GM12864 (cell line): ENCODE results near the gene TMED7.

ENCODE experiments used
- DNase-seq: peaks from one replicate; pipeline ENCODE4 v3.0.0-alpha.2; 2011; ENCODE audit warnings: low read depth
- H3K4me3 ChIP-seq: 2 replicates; pipeline ENCODE4 v1.5.1; 2011; ENCODE audit warnings: mild to moderate bottlenecking, low read depth, low read length, control low read depth
- TF ChIP-seq, protein P1 (sequence below): IDR thresholded peaks from 2 replicates; pipeline ENCODE4 v1.5.1; 2011; ENCODE audit warnings: low read depth, mild to moderate bottlenecking, moderate library complexity, low read length, control low read depth, inconsistent platforms; ENCODE audit errors: missing control alignments

Gene TMED7

DNA sequence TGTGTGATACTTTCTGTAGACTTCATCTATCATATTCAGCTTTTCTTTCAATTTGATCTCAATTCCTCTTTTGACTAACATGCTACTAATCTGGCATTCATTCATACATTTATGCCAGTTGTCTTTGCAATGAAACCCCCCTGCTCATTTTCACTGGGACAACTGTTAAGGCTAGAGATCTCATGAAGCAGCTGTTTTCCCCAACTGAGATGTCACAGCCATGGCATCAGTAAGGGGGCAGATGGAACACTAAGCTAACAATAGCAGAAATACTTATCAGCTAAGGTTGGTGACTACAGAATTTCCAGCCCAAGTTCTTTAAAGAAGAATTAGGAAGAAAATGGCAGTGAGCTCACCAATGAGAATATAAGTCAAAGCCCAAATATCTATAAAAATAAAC, 9.4 kb downstream of the TMED7 start:
- TF ChIP-seq, protein P1, sequence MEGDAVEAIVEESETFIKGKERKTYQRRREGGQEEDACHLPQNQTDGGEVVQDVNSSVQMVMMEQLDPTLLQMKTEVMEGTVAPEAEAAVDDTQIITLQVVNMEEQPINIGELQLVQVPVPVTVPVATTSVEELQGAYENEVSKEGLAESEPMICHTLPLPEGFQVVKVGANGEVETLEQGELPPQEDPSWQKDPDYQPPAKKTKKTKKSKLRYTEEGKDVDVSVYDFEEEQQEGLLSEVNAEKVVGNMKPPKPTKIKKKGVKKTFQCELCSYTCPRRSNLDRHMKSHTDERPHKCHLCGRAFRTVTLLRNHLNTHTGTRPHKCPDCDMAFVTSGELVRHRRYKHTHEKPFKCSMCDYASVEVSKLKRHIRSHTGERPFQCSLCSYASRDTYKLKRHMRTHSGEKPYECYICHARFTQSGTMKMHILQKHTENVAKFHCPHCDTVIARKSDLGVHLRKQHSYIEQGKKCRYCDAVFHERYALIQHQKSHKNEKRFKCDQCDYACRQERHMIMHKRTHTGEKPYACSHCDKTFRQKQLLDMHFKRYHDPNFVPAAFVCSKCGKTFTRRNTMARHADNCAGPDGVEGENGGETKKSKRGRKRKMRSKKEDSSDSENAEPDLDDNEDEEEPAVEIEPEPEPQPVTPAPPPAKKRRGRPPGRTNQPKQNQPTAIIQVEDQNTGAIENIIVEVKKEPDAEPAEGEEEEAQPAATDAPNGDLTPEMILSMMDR = no peak
- no peak overlapping the region for H3K4me3 ChIP-seq
- no peak for DNase-seq

DNA sequence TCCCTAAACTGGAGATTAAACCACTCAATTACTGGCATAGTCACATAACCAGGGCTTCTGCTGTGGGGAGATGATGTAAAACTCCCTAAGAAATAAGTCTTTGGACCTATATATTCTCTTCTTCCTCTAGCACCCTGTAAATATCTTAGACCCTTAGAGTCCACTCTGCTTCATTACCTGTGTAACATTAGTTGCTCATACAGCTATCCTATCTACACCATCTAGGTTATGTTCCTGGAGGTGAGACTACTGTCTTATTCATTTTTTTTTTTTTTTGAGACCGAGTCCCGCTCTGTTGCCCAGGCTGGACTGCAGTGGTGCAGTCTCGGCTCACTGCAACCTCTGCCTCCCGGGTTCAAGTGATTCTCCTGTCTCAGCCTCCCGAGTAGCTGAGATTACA, 14.0 kb downstream of the TMED7 start:
- H3K4me3 ChIP-seq = no peak overlapping the region
- no peak for DNase-seq
- TF ChIP-seq, protein P1 = no peak

DNA sequence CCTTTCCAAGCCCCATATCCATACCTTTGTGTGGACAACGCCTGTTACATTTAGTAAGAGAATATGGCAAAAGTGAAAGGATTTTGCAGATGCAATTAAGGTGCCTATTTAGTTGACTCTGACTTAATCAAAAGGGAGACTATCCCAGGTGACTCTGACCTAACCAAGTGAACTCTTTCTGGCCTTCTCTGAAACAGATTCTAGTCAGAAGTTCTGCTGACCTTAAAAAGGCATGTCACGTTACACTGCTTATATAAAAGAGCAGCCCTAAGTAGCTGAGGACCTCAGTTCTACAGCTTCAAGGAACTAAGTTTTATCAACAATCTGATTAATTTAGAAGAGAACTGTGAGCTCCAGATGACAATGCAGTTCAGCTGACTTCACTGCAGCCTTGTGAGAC, 17.9 kb downstream of the TMED7 start:
- TF ChIP-seq, protein P1 = no peak
- H3K4me3 ChIP-seq = no peak overlapping the region
- DNase-seq = no peak

DNA sequence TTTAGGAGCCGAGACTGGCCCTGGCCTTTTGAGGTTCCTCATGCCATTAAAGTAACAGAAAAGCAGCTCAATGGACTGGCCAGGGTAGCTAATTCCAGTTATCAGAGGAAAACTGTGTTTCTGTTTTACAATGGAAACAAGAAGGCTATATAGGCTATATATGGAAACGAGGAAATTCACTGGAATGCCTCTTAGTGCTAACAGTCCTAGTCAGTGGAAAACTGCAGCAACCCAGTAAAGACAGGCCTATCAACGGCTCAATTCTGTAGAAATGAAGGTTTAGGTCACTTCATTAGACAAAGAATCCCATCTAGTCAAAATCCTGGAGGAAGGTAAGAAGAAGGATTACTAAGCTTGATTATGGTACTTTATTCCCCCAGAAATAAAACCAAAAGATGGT, 20.4 kb downstream of the TMED7 start:
- TF ChIP-seq, protein P1 = no peak

DNA sequence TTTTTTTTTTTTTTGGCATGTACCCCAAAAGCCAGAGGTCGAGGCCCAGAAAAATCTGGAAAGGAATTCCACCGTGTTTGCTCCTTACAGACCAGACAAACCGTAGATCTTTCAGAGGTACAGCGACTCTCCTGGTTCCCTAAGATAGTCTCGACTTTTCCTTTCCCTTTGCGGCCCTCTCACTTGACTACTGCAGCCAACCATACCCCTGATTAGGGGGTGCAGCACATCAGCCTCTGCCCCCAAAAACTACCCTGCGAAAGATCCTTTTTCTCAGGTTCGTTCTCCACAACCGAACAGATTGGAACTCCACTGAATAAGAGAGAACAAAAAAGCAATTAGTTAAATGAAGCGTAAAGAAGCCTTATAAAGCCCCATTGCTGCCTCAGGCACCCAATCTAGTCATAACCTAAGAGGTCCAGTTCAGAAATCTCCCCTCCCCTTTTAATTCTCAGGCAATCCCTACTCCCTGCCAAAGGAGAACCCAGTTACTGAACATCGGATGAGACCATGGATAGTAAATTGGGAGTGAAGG, 23.2 kb downstream of the TMED7 start:
- TF ChIP-seq, protein P1 = no peak
- DNase-seq = no peak
- peak overlapping the region; percentile 87 for H3K4me3 ChIP-seq

More for the DNA sequence above, 20.4 kb downstream of the TMED7 start:
- no peak for DNase-seq
- no peak overlapping the region for H3K4me3 ChIP-seq

DNA sequence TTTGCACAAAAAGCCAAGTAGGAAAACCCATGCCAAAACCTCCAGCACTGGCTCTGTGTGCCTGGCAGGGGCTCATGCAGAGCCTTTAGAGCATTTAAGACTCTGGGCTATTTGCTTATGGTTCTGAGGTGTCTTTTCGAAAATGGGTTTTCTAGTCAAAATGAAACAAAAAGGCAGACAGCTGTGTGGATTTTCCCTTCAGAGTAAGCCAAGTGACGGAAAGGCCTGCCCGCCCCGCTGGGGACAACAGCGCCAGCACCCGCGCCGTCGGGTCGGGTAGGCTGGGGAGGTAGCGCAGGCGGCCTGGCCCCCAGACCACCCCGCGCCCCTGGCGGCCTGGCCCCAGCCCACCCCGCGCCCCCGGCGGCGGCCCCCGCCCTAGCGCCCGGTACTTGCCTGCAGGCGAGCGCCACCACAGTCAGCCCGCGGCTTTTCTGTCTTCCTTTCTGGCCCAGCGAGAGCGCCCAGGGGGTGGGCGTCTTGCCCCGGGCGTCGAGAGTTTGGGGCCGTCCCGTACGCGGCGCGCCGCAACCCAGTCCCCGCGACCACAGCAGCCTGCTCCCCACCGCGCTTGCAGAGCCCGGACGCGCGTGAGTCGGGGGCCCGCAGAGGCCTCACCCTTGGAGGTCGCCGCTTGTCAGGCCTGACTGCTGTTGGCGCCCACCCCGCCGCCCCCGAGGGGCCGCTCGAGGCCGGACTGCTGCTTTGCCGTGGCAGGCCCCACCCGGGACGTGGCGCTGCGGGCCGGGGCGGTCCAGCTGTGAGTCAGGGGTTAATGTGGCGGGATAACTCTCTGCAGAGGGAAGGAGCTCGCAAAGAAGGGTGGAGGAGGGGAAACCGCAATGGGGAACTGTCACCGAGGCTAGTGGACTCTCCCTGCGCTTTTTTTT, 23.9 kb downstream of the TMED7 start, which contains the start of gene TICAM2:
TICAM2 (minus strand) TSS at position 779 of the 890 bp plus-strand sequence. CDS start 21,223 bp downstream, outside the sequence.
- DNase-seq = peak; percentile 81
- TF ChIP-seq, protein P1 = peak; percentile 16
- peak within 1 kb of the TSS; percentile 87 for H3K4me3 ChIP-seq

DNA sequence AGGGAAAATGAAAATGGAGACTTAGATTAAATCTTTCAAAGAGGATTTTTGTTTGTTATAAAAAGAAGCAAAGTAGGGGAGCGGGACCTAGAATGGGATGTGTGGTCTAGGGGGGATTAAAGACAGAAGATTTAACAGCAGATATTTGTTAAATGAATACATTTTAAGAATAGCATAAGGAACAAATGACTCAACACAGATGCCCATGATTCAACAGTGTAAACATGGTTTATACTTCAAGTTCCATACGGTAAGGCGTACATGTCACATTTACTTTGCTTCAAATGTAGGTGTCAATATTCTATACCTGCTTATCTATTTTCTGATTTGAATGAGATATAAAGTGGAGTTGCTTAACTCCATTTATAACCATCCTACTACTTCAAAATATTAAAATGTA, 25.1 kb downstream of the TMED7 start:
- DNase-seq = no peak
- peak overlapping the region; percentile 87; the same call in 1 of the 2 replicates for H3K4me3 ChIP-seq
- TF ChIP-seq, protein P1 = no peak
